Iris pigment epithelial cell (primary cell): ENCODE measurements around the gene REXO1.

Experiments used
- DNase-seq: peaks from one replicate; pipeline ENCODE4 v3.0.0-alpha.2; 2011; ENCODE audit warnings: low read depth

Gene REXO1

DNA sequence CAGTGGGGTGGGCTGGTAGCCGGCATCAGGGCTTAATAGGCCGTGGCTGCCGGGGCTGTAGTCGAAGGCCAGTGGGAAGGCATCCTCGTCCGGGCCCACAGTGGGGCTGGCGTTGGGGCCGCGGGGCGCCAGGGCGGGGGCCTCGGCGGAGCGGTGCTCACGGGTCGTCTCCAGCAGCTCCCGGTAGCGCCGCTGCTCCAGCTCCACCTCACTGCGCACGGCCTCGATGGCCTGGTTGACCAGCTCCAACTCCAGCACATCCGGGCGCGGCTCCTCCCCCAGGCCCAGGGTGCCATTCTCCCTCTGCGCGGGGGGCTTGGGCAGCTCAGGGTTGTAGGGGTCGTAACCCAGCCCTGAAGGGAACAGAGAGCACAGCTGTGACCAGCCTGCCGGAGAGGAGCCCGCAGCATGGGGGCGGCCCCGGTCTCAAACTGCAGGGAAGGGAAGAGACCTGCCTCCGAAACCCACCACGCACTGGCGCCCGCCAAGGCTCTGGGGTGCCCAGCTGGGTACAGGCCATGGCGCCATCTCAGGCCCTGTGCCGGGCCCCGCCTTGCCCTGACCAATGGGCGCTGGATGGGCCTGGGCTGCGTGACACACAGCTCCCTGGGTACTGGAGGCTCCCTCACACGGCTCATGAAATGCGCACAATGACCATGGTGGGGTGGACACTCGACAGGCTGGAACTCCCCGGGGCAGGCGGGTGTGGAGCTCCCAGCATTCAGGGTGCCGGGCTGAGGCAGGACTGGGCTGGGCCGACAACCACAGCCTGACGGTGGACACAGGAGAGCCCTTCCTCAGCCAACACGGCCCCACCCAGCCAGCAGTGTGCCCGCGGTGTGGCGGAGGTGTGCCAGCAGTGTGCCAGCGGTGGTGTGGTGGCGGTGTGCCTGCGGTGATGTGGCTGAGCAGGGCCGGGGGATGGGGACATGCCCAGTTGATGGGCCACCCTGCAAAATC is 19.7 kb downstream of the REXO1 start:
- no peak for DNase-seq

DNA sequence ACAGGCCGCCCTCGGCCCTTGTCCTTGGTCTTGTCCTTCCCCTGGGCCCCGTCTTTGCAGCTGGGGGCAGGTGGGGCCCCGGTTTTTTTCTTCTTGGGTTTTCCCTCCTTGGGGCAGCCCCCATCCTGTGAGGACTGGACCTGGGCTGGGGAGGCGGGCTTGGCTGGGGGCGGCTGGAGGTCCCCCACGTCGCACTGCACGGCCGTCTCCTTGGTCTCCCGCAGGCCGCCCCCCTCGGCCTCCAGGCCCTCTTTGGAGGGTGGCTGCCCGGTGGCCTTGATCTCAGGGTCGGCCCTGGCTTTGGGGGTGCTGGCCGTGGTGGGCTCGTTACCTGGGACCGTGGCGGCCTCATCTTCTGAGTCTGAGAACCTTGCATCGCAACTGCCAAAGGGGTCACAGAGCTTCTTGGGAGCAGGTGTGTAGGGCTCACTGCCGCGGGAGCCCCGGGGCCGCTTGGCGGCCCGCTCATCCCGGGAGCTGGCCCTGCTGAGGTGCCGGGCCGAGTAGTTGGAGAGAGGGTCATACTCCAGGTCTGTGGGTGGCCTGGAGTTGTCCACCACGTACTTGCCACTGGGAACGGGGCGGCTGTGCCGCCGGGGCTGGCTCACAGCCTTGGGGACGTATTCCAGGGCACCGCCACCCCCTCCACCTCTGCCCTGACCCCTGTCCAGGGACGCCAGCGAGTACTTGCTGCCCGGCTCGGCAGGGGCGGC is 20.6 kb downstream of the REXO1 start:
- DNase-seq: no peak

DNA sequence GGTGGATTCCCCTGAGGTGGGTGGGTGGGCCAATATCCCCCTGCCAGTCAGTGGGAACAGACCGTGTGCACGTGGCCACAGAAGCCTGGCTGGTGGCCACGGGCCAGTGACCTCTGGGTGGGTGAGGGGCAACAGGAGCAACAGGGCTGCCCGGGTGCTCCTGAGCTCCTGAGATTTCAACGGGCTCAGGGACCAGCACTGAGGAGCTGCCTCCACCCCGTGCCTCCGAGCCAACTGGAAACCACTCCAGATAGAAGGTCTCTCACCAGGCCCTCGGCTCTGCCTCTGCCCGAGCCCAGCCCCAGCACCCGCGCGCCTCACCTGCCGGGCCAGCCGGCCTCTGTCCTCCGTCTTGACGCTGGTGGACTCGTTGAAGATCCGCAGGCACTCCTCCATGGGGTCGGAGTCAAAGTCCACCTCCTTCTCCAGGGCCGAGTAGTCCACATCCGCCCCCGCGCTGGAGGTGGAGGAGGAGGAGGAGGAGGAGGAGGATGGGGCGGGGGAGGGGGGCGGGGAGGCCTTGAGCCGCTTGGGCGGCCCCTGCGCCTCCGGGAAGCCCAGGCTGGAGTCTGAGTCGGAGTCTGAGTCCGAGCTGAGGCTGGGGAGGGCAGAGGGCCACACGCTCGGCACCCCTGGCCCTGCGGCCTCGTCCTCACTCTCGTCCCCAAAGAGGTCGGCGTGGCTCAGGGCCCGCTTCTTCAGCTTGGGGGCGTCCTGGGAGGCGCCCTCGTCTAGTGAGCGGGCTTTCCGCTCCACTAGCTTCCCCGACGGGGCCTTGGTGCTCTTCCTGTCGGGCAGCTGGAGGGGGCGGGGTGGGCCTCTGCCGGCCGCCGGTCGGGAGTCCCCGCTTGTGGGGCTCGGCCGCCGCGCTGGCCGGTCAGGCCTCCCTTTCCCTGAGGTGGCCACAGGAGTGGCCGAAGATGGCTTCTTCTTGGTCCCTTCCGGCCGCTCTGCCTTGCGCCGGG is 21.4 kb downstream of the REXO1 start:
- DNase-seq: no peak

DNA sequence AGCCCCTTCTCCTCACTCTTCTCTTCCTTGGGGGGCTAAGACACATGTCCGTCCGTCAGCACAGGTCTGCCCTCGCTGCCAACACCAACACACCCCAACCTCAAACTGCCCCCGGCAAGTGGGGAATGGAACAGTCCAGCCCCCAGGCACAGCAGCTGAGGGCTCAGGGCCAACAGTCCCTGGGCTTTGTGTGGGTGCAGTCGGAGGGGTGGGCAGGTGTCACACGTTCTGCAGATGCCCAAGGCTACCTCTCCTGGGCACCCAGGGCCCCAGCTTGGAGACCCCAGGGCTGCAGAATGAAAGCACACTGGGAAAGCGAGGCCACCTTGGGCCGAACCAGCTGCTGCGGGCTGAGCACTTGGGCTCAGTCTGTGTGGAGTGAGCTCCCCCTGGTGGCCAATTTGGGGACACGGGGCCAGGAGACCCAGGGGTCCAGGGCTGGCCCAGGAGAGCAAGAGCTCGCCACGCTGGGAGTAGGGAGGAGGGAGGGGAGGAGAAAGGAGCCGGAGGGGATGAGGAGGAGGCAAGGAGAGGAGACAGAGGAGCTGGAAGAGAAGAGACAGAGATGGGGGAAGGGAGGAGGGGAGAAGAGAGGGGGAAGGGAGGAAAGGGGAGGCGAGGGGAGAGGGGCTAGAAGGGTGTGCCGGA is 22.2 kb downstream of the REXO1 start:
- DNase-seq: peak; percentile 44

DNA sequence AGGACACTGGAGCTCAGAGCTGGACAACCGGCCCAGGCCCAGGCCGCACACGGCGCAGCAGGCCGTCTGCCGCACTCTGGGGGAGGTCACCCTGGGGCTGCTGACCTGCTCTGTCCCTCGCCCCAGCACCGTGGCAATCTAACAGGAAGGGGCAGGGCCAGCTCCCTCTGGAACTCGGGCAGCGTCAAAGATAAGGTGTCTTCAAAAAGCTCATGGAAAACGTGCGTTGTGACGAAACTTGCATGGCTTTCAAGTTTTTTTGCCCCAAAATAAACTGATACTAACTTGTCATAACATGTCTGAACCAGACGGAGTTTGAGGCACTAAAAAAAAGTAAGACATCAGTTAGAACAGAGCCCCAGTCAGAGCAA is 24.0 kb downstream of the REXO1 start:
- DNase-seq: no peak

DNA sequence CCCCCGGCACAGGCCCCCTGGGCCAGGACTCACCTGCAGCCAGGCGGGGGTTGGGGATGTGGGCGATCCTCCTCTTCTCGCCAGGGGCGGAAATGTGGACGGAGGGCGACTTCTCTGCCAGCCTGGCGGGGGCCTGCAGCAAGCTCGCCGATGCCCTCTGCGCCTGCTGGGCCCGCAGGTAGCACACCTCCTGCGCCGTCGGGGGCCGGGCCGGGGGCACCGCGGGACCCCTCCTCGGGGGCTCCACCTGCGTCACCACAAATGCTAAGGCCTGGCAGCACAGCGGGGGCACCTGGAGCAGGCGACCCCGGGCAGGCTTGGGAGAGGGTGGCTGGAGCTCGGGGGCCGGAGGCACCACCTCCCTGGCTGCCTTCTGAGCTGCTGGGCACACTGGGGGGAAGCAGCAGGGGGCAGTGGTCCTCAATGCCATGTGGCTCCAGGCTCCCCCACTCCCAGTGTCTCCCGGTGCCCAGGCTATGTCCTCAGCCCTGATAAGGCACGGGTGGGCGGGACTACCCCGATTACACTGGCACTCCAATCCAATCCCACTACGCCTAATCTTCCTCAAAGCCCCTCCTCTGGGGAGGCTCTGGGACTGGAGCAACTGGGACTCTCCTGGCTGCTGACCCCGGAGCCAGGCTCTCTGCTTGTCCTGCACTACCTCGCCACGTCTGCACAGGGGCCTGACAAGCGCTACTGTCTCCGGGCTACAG is 24.6 kb downstream of the REXO1 start:
- no peak for DNase-seq

DNA sequence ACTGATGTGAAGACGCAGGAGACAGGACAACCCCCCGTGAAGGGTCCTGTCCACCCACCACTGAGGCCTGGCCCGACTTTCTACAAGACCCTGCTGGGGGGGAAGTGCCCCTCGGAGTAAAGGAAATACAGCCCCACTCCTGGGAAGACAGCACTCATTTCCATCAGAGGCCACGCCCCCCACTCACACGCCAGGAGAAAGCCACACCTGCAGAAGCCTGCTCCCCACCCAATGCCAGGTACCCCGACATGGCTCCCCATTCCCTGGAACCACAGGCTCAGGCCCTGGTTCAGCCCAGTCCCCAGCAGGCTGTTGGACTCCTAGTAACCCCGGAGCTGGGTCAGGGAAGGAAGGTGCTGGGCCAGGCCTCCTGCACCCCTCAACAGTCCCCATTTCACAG is 25.3 kb downstream of the REXO1 start:
- DNase-seq: no peak

DNA sequence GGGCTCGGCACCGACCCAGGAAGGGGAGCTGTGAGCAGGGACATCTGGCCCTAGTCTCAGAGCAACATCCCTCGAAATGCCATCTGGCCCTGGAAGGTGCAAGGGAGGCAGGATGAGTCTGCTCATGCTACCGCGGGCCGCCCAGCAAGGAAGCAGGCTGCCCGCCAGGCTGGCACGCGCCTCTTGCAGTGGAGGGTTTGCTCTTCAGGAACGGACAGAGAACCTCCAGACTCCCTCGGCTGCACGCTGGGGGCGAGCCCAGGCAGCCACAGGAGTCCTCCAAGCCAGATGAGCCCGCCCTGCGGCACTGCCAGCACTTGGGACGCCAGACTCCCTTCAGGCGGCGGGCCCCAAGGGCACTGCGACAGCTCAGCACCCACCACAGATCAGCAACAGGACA is 26.1 kb downstream of the REXO1 start:
- DNase-seq: no peak

DNA sequence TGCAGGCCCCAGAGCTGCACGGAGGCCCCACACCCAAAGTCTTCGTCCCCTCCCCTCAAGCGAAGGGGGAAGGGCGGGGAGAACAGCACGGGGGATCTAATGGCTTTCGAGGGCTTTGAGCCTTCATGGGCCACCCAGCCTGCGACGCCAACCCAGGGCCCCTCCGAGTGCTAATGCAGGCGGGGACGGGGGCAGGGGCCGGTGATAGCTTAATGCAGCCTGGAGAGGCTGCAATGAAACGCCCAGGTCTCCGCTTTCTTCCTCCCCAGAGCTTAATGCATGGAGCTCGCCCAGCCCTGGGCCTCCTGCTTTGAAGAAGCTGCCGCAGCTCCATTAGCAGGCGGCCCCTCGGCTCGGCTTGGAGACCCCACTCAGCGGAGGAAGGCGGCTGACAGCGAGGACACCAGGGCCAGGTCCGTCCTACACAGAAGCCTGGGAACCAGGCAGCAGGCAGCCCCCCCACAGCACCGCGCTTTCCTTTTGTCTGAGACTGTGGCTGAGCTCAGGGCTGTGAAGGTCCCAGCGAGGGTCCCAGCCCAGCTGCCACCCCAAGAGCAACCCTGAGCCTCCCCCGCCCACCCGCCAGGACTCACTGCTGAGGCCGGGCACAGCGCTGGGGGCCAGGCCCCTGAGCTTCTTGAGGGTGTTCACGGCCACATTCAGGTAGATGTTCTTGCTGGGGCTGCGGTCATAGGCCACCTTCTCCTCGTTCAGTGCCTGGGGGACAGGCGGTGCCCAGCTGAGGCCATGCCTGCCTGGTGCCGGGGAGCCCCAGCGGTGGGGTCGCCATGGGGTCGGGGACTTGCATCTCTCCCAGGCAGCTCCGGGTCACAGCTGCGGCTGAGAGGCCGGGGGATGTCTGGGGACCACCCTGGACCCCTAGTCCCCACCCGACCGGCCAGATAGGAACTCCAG is 28.7 kb downstream of the REXO1 start:
- DNase-seq: no peak

DNA sequence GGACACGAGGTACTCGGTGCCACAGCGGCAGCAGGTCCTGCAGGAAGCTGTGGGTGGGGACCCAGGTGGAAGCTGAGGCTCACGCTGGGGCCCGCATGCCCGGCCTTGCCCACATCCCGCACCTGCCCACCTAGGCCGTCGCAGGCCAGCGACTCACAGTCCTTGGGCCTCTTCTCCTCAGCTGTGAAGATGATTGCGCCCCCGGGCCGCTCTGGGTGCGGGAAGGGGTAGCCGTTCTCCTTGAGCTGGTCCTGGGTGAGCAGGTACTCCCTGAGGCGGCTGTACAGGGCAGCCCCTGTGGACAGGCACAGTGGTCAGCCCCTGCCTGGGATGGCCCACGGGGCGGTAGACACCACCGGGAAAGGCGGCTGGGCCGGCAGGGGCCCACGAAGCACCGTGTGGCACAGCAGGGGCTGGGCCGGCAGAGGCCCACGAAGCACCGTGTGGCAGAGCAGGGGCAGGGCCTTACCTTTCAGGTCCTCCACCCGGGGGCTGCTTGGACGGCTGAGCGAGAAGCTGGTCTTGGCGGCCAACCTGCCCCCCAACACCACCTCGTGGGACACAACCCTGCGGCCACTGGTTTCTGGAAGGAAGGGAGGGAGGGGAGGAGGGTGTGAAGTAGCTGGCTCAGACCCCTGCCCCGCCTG is 29.6 kb downstream of the REXO1 start:
- no peak for DNase-seq

DNA sequence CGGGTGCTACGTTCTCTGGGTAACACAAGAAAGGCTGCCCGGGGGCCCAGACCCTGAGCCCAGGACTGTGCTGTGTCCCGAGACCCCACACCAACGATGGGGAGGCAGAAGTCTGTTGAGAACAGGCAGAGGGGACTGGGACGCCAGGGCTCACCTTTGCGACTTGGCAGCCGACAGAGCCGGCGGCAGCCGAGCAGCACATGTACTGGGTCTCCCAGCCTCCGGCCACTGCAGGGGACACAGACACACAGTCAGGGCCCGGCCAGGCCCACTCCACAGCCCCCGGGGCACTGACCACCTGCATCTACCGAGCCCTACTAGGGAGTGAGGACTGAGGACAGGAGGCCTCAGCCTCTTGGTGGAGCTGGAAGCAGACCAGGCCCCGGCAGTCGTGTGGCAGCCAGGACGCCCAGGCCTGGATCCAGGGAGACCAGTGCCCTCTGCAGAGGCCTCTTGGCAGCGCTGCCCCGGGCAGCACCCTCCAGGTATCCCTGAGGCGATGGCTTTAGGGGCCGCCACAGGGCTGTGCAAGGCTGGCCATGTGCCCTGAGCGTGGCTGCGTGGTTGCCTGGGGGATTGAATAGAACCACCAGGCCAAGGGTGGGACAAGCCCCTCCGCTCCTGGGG is 30.6 kb downstream of the REXO1 start:
- DNase-seq: no peak

DNA sequence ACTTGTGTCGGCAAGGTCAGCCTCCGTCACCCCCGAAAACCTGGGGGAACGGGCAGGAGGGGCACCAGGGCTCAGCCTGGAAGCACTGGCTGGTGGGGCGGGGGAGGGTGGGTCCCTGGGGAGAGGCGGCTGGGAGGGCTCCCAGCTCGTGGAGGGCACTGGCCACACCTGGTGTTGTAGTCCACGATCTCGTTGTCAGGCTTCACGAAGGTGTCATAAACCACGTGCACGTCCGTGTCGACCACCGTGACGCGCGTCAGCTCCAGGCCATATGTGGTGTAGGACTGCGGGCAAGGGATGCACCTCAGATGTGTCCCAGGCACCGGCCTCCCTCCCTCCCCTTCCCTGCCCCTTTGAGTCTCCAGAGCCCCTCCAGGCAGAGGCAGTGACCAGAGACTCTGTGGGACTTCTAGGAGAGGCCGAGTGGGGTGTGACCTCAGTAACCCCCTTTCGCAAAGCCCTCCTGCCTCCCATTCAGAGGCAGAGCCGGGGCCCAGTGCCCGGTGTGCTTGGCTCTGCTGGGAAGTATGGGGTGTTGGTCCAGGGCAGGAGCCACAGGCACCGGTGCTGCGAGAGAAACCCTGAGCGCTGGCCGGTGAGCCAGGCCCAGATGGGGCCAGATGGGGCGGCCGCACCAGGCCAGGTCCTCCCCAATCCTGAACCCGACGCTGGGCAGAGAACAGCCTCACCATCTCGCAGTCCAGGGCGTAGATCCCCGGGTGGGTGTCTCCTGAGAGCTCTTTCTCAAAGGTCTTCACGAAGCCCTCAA is 31.6 kb downstream of the REXO1 start:
- DNase-seq: no peak

DNA sequence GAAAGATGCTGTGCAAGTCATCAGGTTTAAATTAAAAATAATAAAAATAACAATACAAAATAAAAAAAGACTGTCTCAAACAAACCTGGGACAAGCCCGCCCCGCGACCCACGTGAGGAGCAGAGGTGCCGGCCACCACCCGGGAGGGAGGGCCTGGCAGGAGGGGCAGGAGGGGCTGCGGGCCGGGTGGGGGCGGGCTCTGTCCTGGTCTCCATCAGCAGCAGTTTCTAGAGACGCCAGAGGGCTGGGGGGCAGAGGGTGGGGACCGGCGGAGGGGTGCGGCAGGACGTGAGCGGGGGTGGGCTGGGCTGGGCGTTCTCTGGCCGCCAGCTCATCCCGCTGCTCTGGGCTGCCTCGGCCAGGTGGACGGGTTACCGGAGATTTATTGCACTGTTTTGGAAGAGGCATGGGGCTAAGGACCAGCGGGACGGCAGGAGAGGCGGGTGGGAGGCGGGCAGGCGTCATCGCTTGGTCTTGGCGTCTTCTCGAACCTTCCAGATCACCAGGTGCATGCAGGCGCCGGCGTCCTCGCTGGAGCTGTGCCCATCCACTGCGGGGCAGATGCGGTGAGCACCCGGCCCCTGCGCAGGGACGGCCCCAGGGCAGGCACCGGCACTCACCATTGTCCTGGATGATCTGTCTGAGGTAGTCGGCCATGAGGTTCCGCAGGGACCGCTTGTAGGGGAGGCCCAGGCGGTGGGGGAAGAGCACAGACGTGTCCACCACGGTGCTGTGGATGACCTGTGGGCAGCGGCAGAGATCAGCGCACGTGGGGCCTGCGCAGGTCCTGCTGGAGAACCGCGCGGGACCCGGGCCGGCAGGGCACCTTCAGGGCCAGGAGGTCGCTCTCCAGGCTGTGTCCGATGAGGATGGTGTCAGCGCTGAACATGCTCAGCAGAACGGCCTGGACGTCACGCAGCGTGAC is 32.4 kb downstream of the REXO1 start:
- DNase-seq: no peak

DNA sequence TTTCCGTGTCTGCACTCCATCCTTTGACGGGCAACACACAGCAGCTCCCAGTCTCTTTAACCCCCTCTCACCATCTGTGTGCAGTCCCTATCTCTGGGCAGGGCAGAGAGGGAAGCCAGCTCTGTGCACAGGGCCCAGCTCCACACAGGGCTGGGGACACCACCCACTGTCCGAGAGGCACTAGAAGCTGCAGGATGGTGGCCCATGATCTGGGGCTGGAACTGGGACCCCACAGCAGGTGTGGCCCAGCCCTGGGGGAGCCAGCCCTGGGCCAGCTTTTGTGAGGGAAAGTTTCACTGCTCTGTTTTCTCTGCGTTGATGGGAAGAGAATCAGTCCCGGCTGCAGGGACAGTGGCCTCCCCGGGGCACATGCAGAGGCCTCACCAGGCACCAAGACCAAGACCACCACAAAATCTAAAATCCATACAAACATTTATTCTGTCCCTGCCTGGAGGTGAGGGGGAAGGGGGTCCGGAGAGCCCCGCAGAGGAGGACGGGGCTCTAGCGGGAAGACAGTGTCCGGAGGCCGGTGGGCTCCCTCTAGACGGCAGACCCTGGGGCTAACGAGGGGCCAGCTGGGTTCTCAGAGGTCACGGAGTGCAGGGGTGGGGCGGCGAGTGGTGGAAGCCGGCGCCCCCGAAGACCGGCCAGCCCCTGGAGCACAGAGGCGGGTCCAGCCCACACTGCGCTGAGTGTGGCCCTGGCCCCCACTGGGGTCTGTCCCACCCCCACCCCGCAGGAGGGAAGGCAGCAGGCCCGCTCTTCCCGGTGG is 33.3 kb downstream of the REXO1 start:
- DNase-seq: no peak

DNA sequence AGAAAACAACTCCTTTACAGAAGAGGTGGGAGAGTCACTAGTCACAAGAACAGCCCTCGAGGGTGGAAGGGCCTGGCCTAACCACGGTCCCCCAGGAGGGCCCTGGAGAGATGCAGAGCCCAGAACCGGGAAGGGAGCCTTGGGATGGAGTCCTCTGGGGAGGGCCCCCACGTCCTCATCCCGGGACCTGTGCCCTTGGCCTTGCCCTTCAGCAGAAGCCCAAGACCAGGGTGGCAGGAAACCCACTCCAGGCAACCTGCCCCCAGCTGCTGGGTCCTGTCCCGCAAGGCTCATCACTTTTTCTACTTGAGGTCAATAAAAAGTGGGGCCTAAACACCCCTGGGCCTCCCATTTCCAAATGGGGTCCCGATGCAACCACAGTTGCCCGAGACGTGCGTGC is 33.9 kb downstream of the REXO1 start:
- no peak for DNase-seq
